PC-3 (cell line): ENCODE measurements around the gene SLC25A18. TPM values are rescaled to one million over a fixed set of nuclear protein-coding genes. Genes with fewer than 3 reads are reported as not detected.

Source experiments
- ATAC-seq: fragments of 200-7000 bp; cut with Tn5 transposase; 2 replicates; pipeline ENCODE4 v1.9.1; 2020; ENCODE audit warnings: mild to moderate bottlenecking, moderate library complexity
- BruUV-seq: library from RNA; stranded (reverse); fragments of 400-500 nt; replicated peaks from 2 replicates; lab custom pipeline; 2021; lab: Mats Ljungman, UMichigan
- CTCF ChIA-PET: fragments of 300-600 bp; sonication (Branson Sonifier 250); formaldehyde crosslinking; loops from one replicate; lab custom pipeline; 2022; ENCODE audit warnings: antibody characterized with exemption; lab: Charles Lee
- POLR2A ChIA-PET: fragments of 300-600 bp; sonication (Branson Sonifier 250); formaldehyde crosslinking; loops from one replicate; lab custom pipeline; 2022; ENCODE audit warnings: antibody characterized with exemption; ENCODE audit not compliant: unreplicated experiment; lab: Charles Lee
- DNase-seq: peaks from one replicate; pipeline ENCODE4 v3.0.0-alpha.2; 2015
- H2AFZ ChIP-seq: fragments of 300-600 bp; sonication (generic); 2 replicates; pipeline ENCODE4 v1.6.0; 2016; ENCODE audit warnings: antibody characterized with exemption, low read length
- H3F3A ChIP-seq: fragments of 300-600 bp; sonication (generic); one replicate; pipeline ENCODE4 v1.6.0; 2017; ENCODE audit warnings: antibody characterized with exemption, low read length, control low read depth, mild to moderate bottlenecking; ENCODE audit not compliant: unreplicated experiment
- H3K27ac ChIP-seq: fragments of 300-600 bp; sonication (generic); 2 replicates; pipeline ENCODE4 v1.5.1; 2016; ENCODE audit warnings: mild to moderate bottlenecking, low read length
- H3K27me3 ChIP-seq: fragments of 300-600 bp; sonication (generic); 2 replicates; pipeline ENCODE4 v1.6.1; 2016; ENCODE audit warnings: low read length, mixed read lengths
- H3K36me3 ChIP-seq: fragments of 300-600 bp; sonication (generic); 2 replicates; pipeline ENCODE4 v1.6.1; 2016; ENCODE audit warnings: low read depth, mixed run types, low read length, mixed read lengths
- H3K4me1 ChIP-seq: fragments of 300-600 bp; sonication (generic); 2 replicates; pipeline ENCODE4 v1.5.1; 2016; ENCODE audit warnings: low read length; ENCODE audit not compliant: insufficient read depth
- H3K4me2 ChIP-seq: fragments of 300-600 bp; sonication (generic); 2 replicates; pipeline ENCODE4 v1.6.0; 2016; ENCODE audit warnings: low read length
- H3K4me3 ChIP-seq: fragments of 300-600 bp; sonication (generic); 2 replicates; pipeline ENCODE4 v1.5.1; 2016; ENCODE audit warnings: mild to moderate bottlenecking, low read length, mixed read lengths
- H3K79me2 ChIP-seq: fragments of 300-600 bp; sonication (generic); 2 replicates; pipeline ENCODE4 v1.6.1; 2017; ENCODE audit warnings: low read length, mixed read lengths
- H3K9ac ChIP-seq: fragments of 300-600 bp; sonication (generic); 2 replicates; pipeline ENCODE4 v1.6.0; 2016; ENCODE audit warnings: mild to moderate bottlenecking, low read length
- H3K9me2 ChIP-seq: fragments of 300-600 bp; sonication (generic); replicated peaks from 2 replicates; pipeline ENCODE4 v1.6.1; 2016; ENCODE audit warnings: mixed run types, low read length, mixed read lengths
- H3K9me3 ChIP-seq: fragments of 300-600 bp; sonication (generic); 2 replicates; pipeline ENCODE4 v1.6.1; 2016; ENCODE audit warnings: low read length, mixed read lengths
- H4K20me1 ChIP-seq: fragments of 300-600 bp; sonication (generic); 2 replicates; pipeline ENCODE4 v1.6.1; 2016; ENCODE audit warnings: low read length, mixed read lengths
- CTCF ChIP-seq: fragments of 300-600 bp; sonication (generic); conservative IDR thresholded peaks from 2 replicates; pipeline ENCODE4 v1.5.1; 2017; ENCODE audit warnings: antibody characterized with exemption, low read depth, mild to moderate bottlenecking, low read length
- EZH2 ChIP-seq: fragments of 300-600 bp; sonication (generic); IDR thresholded peaks from one replicate; pipeline ENCODE4 v1.6.1; 2017; ENCODE audit warnings: antibody characterized with exemption, mild to moderate bottlenecking, low read length; ENCODE audit not compliant: unreplicated experiment
- EZH2phosphoT487 ChIP-seq: fragments of 300-600 bp; sonication (generic); IDR thresholded peaks from 2 replicates; pipeline ENCODE4 v1.6.1; 2018; ENCODE audit warnings: mild to moderate bottlenecking, antibody characterized with exemption, low read length, borderline replicate concordance
- intact Hi-C: fragments of 100-400 bp; cut with micrococcal nuclease; formaldehyde crosslinking; loops from 2 replicates; pipeline ENCODE4 v1.9.0; 2023
- total RNA-seq: library from RNA; depleted of rRNA; stranded (reverse); fragments of >200 nt; gene quantifications from 2 replicates; pipeline ENCODE4 v1.2.3, GENCODE V29; 2014

Gene SLC25A18
- total RNA-seq, 1 experiment from 2014 or later, result 0.22 TPM

- H4K20me1 ChIP-seq, result no peaks in the 10 kb centered on the region
- H3K9me2 ChIP-seq, result no peaks in the 10 kb centered on the region
- no peak for TF ChIP-seq EZH2phosphoT487
- no peak for TF ChIP-seq EZH2
- TF ChIP-seq CTCF, result no peak
- no peaks in the 10 kb centered on the region for H3K4me1 ChIP-seq
- DNase-seq, result no peak
- H3K27ac ChIP-seq, result no peak overlapping the region
- H3F3A ChIP-seq, result no peaks in the 10 kb centered on the region
- H3K36me3 ChIP-seq, result no peaks in the 10 kb centered on the region
- no peak for ATAC-seq
- H3K4me3 ChIP-seq, result no peak overlapping the region
- no peaks in the 10 kb centered on the region for H3K9me3 ChIP-seq
- CTCF ChIA-PET, result no interaction called here
- intact Hi-C loops, result no loop called here
- no TSS peak for BruUV-seq
- H3K27me3 ChIP-seq, result no peaks in the 10 kb centered on the region
- no peak overlapping the region for H2AFZ ChIP-seq
- H3K79me2 ChIP-seq, result no peaks in the 10 kb centered on the region
- no peak overlapping the region for H3K9ac ChIP-seq
- POLR2A ChIA-PET, result no interaction called here
- H3K4me2 ChIP-seq, result no peak overlapping the region
These were observed 19.9 kb downstream of the SLC25A18 start for GRCh38 chr22:17583151-17583550.

- Histone ChIP-seq H3K4me3 (no peak overlapping the region), H3K79me2 (no peaks in the 10 kb centered on the region), H3K27me3 (no peaks in the 10 kb centered on the region), H3K36me3 (no peaks in the 10 kb centered on the region; the same call in none of the 2 replicates), H3K4me2 (no peak overlapping the region), H3K9me2 (no peaks in the 10 kb centered on the region), H3K9me3 (no peaks in the 10 kb centered on the region), H4K20me1 (no peaks in the 10 kb centered on the region), H3K27ac (no peak overlapping the region), H3K9ac (no peak overlapping the region), H3F3A (no peaks in the 10 kb centered on the region), H3K4me1 (no peaks in the 10 kb centered on the region), H2AFZ (no peak overlapping the region)
- DNase-seq (no peak), ATAC-seq (no peak)
- intact Hi-C loops, result no loop called here
- ChIA-PET POLR2A (interaction anchor here (0.5 kb wide), 1 partner anchor 152 kb away, joined by 5 read pairs; no protein-coding TSS in a partner anchor), CTCF (no interaction called here)
- no TSS peak for BruUV-seq
- no peak for TF ChIP-seq CTCF
- no peak for TF ChIP-seq EZH2phosphoT487
- no peak for TF ChIP-seq EZH2
These were observed 23.6 kb downstream of the SLC25A18 start for GRCh38 chr22:17586831-17587440.

GRCh38 chr22:17587629-17588028 lies 24.3 kb downstream of the SLC25A18 start:
- peaks cover 4% of the 10 kb centered on the region for H3K36me3 ChIP-seq
- no peak overlapping the region for H2AFZ ChIP-seq
- no peak overlapping the region for H3K4me2 ChIP-seq
- H3F3A ChIP-seq, result no peaks in the 10 kb centered on the region
- DNase-seq, result no peak
- no peak overlapping the region for H3K27ac ChIP-seq
- no peak overlapping the region for H3K9ac ChIP-seq
- no peaks in the 10 kb centered on the region for H3K79me2 ChIP-seq
- intact Hi-C loops, result no loop called here
- ChIA-PET CTCF (interaction anchor here (1.3 kb wide), 1 partner anchor 29 kb away, joined by 7 read pairs; no protein-coding TSS in a partner anchor), POLR2A (interaction anchor here (0.5 kb wide), 1 partner anchor 152 kb away, joined by 5 read pairs; no protein-coding TSS in a partner anchor)
- TF ChIP-seq CTCF, result no peak
- no peak for TF ChIP-seq EZH2phosphoT487
- TF ChIP-seq EZH2, result no peak
- H3K9me2 ChIP-seq, result no peaks in the 10 kb centered on the region
- no peaks in the 10 kb centered on the region for H3K27me3 ChIP-seq
- H3K9me3 ChIP-seq, result no peaks in the 10 kb centered on the region
- no peak for ATAC-seq
- BruUV-seq, result no TSS peak
- no peak overlapping the region for H3K4me3 ChIP-seq
- no peaks in the 10 kb centered on the region for H4K20me1 ChIP-seq
- no peaks in the 10 kb centered on the region for H3K4me1 ChIP-seq
